ENCODE data around the gene RDH11.

RDH11 gene

DNA sequence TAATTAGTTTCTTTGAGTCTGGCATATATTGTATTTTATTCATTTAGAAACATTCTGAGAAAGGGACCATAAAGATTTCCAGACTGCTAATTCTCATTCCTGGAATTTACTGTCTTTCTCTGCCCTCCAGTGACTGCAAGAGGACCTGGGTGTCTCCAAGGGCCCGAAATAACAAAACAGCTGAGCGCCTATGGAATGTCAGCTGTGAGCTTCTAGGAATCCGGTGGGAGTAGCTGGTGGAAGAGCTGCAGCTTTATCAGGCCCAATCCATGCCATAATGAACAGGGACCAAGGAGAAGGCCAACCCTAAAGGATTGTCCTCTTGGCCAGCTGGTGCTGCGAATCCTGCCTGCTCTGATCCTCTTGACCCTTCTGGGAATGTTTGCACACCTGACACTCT, 38.1 kb upstream of the RDH11 start:
- DNase-seq (no peak), ATAC-seq (ENCODE audit: insufficient read depth, low read depth) (no peak)
- Histone ChIP-seq H3K4me3 (ENCODE audit: low read depth in 1 of 2, low read length in 2 of 2) (no peak overlapping the region), H3K9me3 (ENCODE audit: insufficient read depth, low read length, severe bottlenecking) (no peaks in the 10 kb centered on the region), H3K9ac (ENCODE audit: low read depth, low read length) (no peak overlapping the region), H3K79me2 (ENCODE audit: insufficient read depth, low read length) (no peaks in the 10 kb centered on the region), H3K4me1 (ENCODE audit: insufficient read depth, low read length) (no peaks in the 10 kb centered on the region), H3K27ac (ENCODE audit: low read length) (no peak overlapping the region), H3K27me3 (ENCODE audit: insufficient read depth, low read length, poor library complexity) (no peaks in the 10 kb centered on the region), H3K36me3 (ENCODE audit: insufficient read depth, low read length) (no peaks in the 10 kb centered on the region), H4K20me1 (ENCODE audit: insufficient read depth, low read length) (no peaks in the 10 kb centered on the region), H2AFZ (ENCODE audit: low read depth, low read length) (no peak overlapping the region), H3K4me2 (ENCODE audit: insufficient read depth, low read length) (no peak overlapping the region)
- TF ChIP-seq EZH2 (IDR thresholded peaks at IDR 0.05; ENCODE audit: borderline replicate concordance, low read depth, low read length, severe bottlenecking), result no peak
- TF ChIP-seq, protein P1, sequence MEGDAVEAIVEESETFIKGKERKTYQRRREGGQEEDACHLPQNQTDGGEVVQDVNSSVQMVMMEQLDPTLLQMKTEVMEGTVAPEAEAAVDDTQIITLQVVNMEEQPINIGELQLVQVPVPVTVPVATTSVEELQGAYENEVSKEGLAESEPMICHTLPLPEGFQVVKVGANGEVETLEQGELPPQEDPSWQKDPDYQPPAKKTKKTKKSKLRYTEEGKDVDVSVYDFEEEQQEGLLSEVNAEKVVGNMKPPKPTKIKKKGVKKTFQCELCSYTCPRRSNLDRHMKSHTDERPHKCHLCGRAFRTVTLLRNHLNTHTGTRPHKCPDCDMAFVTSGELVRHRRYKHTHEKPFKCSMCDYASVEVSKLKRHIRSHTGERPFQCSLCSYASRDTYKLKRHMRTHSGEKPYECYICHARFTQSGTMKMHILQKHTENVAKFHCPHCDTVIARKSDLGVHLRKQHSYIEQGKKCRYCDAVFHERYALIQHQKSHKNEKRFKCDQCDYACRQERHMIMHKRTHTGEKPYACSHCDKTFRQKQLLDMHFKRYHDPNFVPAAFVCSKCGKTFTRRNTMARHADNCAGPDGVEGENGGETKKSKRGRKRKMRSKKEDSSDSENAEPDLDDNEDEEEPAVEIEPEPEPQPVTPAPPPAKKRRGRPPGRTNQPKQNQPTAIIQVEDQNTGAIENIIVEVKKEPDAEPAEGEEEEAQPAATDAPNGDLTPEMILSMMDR (IDR thresholded peaks at IDR 0.05; ENCODE audit: borderline replicate concordance, extremely low read depth, low read length, poor library complexity, severe bottlenecking), result no peak

DNA sequence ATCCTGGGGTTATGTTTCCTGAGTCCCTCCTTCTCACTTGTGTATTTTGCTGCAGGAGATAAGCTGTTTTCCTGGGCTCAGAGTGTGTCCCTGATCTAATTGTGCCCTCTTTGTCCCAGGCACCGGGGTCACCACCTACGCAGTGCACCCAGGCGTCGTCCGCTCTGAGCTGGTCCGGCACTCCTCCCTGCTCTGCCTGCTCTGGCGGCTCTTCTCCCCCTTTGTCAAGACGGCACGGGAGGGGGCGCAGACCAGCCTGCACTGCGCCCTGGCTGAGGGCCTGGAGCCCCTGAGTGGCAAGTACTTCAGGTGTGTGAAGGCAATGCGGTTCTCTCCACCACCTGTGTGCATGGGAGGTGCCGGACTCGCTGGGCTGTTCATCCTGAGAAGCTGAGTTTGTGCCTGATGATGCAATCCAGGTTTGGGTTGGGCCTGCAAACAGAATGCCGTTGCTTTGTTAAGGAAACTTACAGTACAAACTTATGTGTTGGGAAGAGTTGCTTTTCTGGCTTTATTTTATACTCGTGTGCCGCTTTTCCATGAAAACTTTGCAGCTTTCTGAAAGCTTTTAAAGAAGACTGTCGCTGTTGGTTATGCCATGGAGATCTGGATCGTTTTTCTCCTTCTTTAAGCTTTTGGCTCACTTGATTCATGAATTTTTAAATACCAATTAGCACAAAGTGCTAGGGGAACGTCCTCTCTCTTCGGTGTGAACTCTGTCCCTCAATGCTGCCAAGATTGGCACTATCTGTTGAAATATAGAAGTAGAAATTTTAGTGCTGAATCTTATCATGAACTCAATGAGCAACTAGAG, 33.7 kb upstream of the RDH11 start:
- Histone ChIP-seq H3K27ac (ENCODE audit: low read length) (no peak overlapping the region), H3K36me3 (ENCODE audit: insufficient read depth, low read length) (no peaks in the 10 kb centered on the region), H3K79me2 (ENCODE audit: insufficient read depth, low read length) (no peaks in the 10 kb centered on the region), H3K4me3 (ENCODE audit: low read depth in 1 of 2, low read length in 2 of 2) (no peak overlapping the region), H4K20me1 (ENCODE audit: insufficient read depth, low read length) (no peaks in the 10 kb centered on the region), H3K9ac (ENCODE audit: low read depth, low read length) (no peak overlapping the region), H3K27me3 (ENCODE audit: insufficient read depth, low read length, poor library complexity) (peaks cover 5% of the 10 kb centered on the region), H2AFZ (ENCODE audit: low read depth, low read length) (no peak overlapping the region), H3K4me2 (ENCODE audit: insufficient read depth, low read length) (no peak overlapping the region), H3K4me1 (ENCODE audit: insufficient read depth, low read length) (no peaks in the 10 kb centered on the region), H3K9me3 (ENCODE audit: insufficient read depth, low read length, severe bottlenecking) (no peaks in the 10 kb centered on the region)
- DNase-seq (no peak), ATAC-seq (ENCODE audit: insufficient read depth, low read depth) (no peak)
- no peak for TF ChIP-seq EZH2 (IDR thresholded peaks at IDR 0.05; ENCODE audit: borderline replicate concordance, low read depth, low read length, severe bottlenecking)
- TF ChIP-seq, protein P1 (IDR thresholded peaks at IDR 0.05; ENCODE audit: borderline replicate concordance, extremely low read depth, low read length, poor library complexity, severe bottlenecking), result no peak

DNA sequence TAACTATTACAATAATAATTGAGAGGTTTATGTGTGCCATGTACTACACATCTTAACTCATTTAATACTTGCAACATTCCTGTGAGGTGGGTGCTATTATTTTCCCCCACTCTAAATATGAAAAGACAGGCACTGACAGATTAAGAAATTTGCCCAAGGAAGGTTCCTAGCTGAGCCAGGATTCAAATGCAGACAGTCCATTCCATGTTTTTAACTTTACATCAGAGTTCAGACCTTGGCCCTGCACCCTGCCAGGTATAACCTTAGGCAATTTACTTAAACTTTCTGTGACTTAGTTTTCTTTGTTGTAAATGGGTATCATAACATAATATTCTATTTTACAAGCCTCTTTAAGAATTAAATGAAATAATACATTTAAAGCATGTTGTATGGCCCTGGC, 32.7 kb upstream of the RDH11 start:
- no peak for DNase-seq
- Histone ChIP-seq H3K27ac (ENCODE audit: low read length) (no peak overlapping the region), H3K27me3 (ENCODE audit: insufficient read depth, low read length, poor library complexity) (peaks cover 5% of the 10 kb centered on the region)

More for the DNA sequence above, 32.7 kb upstream of the RDH11 start:
- Histone ChIP-seq H3K9ac (ENCODE audit: low read depth, low read length) (no peak overlapping the region), H2AFZ (ENCODE audit: low read depth, low read length) (no peak overlapping the region), H3K4me3 (ENCODE audit: low read depth in 1 of 2, low read length in 2 of 2) (no peak overlapping the region), H3K4me2 (ENCODE audit: insufficient read depth, low read length) (no peak overlapping the region), H3K79me2 (ENCODE audit: insufficient read depth, low read length) (no peaks in the 10 kb centered on the region), H3K36me3 (ENCODE audit: insufficient read depth, low read length) (no peaks in the 10 kb centered on the region), H3K4me1 (ENCODE audit: insufficient read depth, low read length) (no peaks in the 10 kb centered on the region), H3K9me3 (ENCODE audit: insufficient read depth, low read length, severe bottlenecking) (no peaks in the 10 kb centered on the region), H4K20me1 (ENCODE audit: insufficient read depth, low read length) (no peaks in the 10 kb centered on the region)
- no peak for TF ChIP-seq EZH2 (IDR thresholded peaks at IDR 0.05; ENCODE audit: borderline replicate concordance, low read depth, low read length, severe bottlenecking)
- TF ChIP-seq, protein P1 (IDR thresholded peaks at IDR 0.05; ENCODE audit: borderline replicate concordance, extremely low read depth, low read length, poor library complexity, severe bottlenecking), result no peak
- ATAC-seq (ENCODE audit: insufficient read depth, low read depth), result no peak
